OCI-LY7 (cell line): ENCODE data around the gene TMEM164. TPM values are rescaled to one million over a fixed set of nuclear protein-coding genes. Genes with fewer than 3 reads are reported as not detected.
A peak's percentile ranks its signal among the peaks of the same experiment; 100 is the strongest.

ENCODE experiments used
- Bru-seq: library from RNA; stranded (reverse); fragments of 400-500 nt; gene quantifications from one replicate; lab custom pipeline; 2021; lab: Mats Ljungman, UMichigan
- BruChase-seq, 2 experiments: library from RNA; stranded (reverse); fragments of 400-500 nt; gene quantifications; one replicate each; lab custom pipeline; 2021; lab: Mats Ljungman, UMichigan
- BruUV-seq: library from RNA; stranded (reverse); fragments of 400-500 nt; replicated peaks from 2 replicates; lab custom pipeline; 2021; lab: Mats Ljungman, UMichigan
- CTCF ChIA-PET: fragments of 300-600 bp; sonication (Branson Sonifier 250); formaldehyde crosslinking; loops from one replicate; lab custom pipeline; 2022; ENCODE audit warnings: antibody characterized with exemption; ENCODE audit not compliant: unreplicated experiment; lab: Charles Lee
- POLR2A ChIA-PET: fragments of 300-600 bp; sonication (Branson Sonifier 250); formaldehyde crosslinking; loops from one replicate; lab custom pipeline; 2022; ENCODE audit warnings: antibody characterized with exemption; lab: Charles Lee
- DNase-seq: peaks from one replicate; pipeline ENCODE4 v3.0.0-alpha.2; 2015; ENCODE audit warnings: low spot score
- H2AFZ ChIP-seq: fragments of 200-600 bp; sonication (generic), shearing (Covaris generic); 2 replicates; pipeline ENCODE4 v1.6.1; 2014; ENCODE audit warnings: mild to moderate bottlenecking, antibody characterized with exemption, low read length, moderate library complexity
- H3K27ac ChIP-seq: fragments of 200-600 bp; sonication (generic); 2 replicates; pipeline ENCODE4 v1.5.1; 2014; ENCODE audit warnings: mixed run types, low read depth, mild to moderate bottlenecking, moderate library complexity, low read length, inconsistent platforms; ENCODE audit not compliant: poor library complexity, severe bottlenecking
- H3K36me3 ChIP-seq: fragments of 200-600 bp; sonication (generic); 2 replicates; pipeline ENCODE4 v1.6.1; 2014; ENCODE audit warnings: mild to moderate bottlenecking, antibody characterized with exemption, low read length, moderate library complexity, mixed read lengths; ENCODE audit not compliant: insufficient read depth
- H3K4me1 ChIP-seq: fragments of 200-600 bp; sonication (generic); 2 replicates; pipeline ENCODE4 v1.5.1; 2014; ENCODE audit warnings: mild to moderate bottlenecking, low read length; ENCODE audit not compliant: insufficient read depth, poor library complexity, severe bottlenecking
- H3K4me2 ChIP-seq: fragments of 200-600 bp; sonication (generic); 2 replicates; pipeline ENCODE4 v1.6.1; 2014; ENCODE audit warnings: mild to moderate bottlenecking, low read length
- H3K4me3 ChIP-seq: fragments of 200-600 bp; sonication (generic); 2 replicates; pipeline ENCODE4 v1.5.1; 2014; ENCODE audit warnings: mild to moderate bottlenecking, low read depth, low read length; ENCODE audit not compliant: poor library complexity, severe bottlenecking
- H3K79me2 ChIP-seq: fragments of 200-600 bp; sonication (generic); 2 replicates; pipeline ENCODE4 v1.6.1; 2016; ENCODE audit warnings: low read depth, mild to moderate bottlenecking, low read length, moderate library complexity, mixed read lengths; ENCODE audit not compliant: insufficient read depth
- H3K9me2 ChIP-seq: fragments of 200-600 bp; sonication (generic); 2 replicates; pipeline ENCODE4 v1.6.1; 2016; ENCODE audit warnings: mild to moderate bottlenecking, low read length, mixed read lengths; ENCODE audit not compliant: insufficient read depth
- H3K9me3 ChIP-seq: fragments of 200-600 bp; sonication (generic); 2 replicates; pipeline ENCODE4 v1.6.1; 2014; ENCODE audit warnings: mild to moderate bottlenecking, mixed run types, low read length, mixed read lengths
- H4K20me1 ChIP-seq: fragments of 200-600 bp; sonication (generic); 2 replicates; pipeline ENCODE4 v1.6.1; 2014; ENCODE audit warnings: mild to moderate bottlenecking, antibody characterized with exemption, low read length, moderate library complexity, mixed read lengths; ENCODE audit not compliant: insufficient read depth
- CTCF ChIP-seq: fragments of 200-600 bp; sonication (generic); conservative IDR thresholded peaks from 2 replicates; pipeline ENCODE4 v1.5.1; 2014; ENCODE audit warnings: mild to moderate bottlenecking, antibody characterized with exemption, low read length, moderate library complexity, mixed read lengths
- EZH2phosphoT487 ChIP-seq: fragments of 200-600 bp; sonication (generic); IDR thresholded peaks from 2 replicates; pipeline ENCODE4 v1.6.1; 2018; ENCODE audit warnings: low read depth, borderline replicate concordance, mild to moderate bottlenecking, mixed run types, antibody characterized with exemption, low read length, moderate library complexity, mixed read lengths
- intact Hi-C: fragments of 100-400 bp; cut with micrococcal nuclease; formaldehyde crosslinking; loops from one replicate; pipeline ENCODE4 v1.10.0; 2022; ENCODE audit not compliant: unreplicated experiment
- long read RNA-seq: library from polyadenylated mRNA; stranded (forward); transcript quantifications from one replicate; pipeline ENCODE4 v2.0.0, GENCODE V29; 2022
- total RNA-seq, 2 experiments: library from RNA; depleted of rRNA in 1 of 2; stranded (reverse); fragments of >200 nt in 1 of 2; shearing (Covaris generic) in 1 of 2; gene quantifications; 2 replicates each; pipeline ENCODE4 v1.2.3, GENCODE V29; 2014 to 2022

TMEM164 gene
- 6.0 and 7.2 TPM in 2 replicates for total RNA-seq (2014; rRNA removed; shearing (Covaris generic))
- total RNA-seq (2022): 11.1 and 12.0 TPM in 2 replicates
- Bru-seq, nascent RNA: percentile 55 among the genes with signal in this experiment
- percentile 53 among the genes with signal in this experiment for BruChase-seq, experiment 1, labeled RNA remaining after a 6-hour chase
- BruChase-seq, experiment 2, labeled RNA remaining after a 2-hour chase: percentile 52 among the genes with signal in this experiment
- long read RNA-seq, partial matches to known transcripts: 0 of 5 reads
- long read RNA-seq, other reads (novel, unspliced or antisense): 5 of 5 reads

DNA sequence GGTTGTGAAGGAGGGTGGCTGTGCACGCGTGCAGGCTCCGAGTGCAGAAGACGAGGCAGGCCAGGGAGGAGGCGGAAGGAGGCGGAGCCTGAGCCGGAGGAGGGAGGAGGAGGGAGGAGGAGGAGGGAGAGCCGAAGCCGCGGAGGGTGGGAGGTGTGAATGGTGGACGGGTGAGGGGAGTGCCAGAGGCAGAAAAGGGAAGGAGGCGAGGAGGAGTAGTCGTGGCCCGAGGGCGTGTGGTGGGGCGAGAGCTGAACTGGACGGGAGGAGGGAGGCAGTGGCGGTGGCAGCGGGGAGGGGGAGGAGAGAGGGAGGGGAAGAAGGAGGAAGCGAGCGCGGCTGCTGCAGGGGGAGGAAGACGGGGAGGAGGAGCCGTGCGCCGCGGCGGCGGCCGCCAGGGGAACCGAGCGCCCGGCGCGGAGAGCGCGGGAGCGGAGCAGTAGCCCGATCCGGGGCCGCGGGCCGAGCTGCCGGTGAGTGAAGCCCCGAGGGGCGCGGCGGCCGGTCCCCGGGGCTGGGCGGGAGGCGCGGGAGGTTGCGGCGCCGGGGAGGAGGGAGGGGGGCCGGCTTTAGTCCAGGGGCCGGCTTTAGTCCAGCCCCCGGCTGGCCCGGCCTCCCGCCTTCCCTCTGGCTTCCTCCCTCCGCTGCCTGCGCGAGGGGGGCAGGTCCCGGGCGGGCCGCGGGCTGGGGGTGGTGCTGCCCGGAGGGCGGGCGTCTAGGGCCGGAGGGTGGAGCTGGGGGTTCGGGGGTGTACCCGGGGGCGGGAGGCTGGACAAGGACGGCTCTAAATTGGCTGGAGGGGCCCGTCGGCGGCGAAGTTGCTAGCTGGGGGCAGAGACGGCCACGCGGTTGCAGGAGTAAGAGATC, at the start of gene TMEM164:
TMEM164 (plus strand) TSS at position 815 of the 867 bp plus-strand sequence. CDS start 661 bp downstream, outside the sequence.
- Histone ChIP-seq H3K9me2 (no peaks in the 10 kb centered on the region), H4K20me1 (no peaks in the 10 kb centered on the region), H3K4me3 (peak within 1 kb of the TSS; percentile 73), H3K4me2 (peak within 1 kb of the TSS; percentile 73), H3K9me3 (no peaks in the 10 kb centered on the region), H3K27ac (peak within 1 kb of the TSS; percentile 41), H3K36me3 (no peaks in the 10 kb centered on the region), H3K4me1 (peaks cover 6% of the 10 kb centered on the region), H2AFZ (peak within 1 kb of the TSS; percentile 76), H3K79me2 (no peaks in the 10 kb centered on the region)
- CTCF ChIA-PET: interaction anchor here (0.6 to 0.7 kb wide), 3 partner anchors 59 to 281 kb away, joined by 3 to 8 read pairs (median 6); no protein-coding TSS in a partner anchor
- no TSS peak for BruUV-seq
- peak; percentile 72 for DNase-seq
- POLR2A ChIA-PET: interaction anchor here (0.8 kb wide), 1 partner anchor 131 kb away, joined by 3 read pairs; no protein-coding TSS in a partner anchor
- intact Hi-C loops: no loop called here
- TF ChIP-seq EZH2phosphoT487 (no peak), CTCF (no peak)

GRCh38 chrX:109954333-109954732, 48.6 kb upstream of the TMEM164 start:
- no peaks in the 10 kb centered on the region for H3K9me3 ChIP-seq
- H3K4me2 ChIP-seq: no peak overlapping the region
- POLR2A ChIA-PET: interaction anchor here (0.5 to 1.0 kb wide), 4 partner anchors 17 to 1709 kb away, joined by 3 to 5 read pairs (median 3); no protein-coding TSS in a partner anchor
- no peak for TF ChIP-seq EZH2phosphoT487
- TF ChIP-seq CTCF: no peak
- BruUV-seq: no TSS peak
- no peak for DNase-seq
- CTCF ChIA-PET: no interaction called here
- no peaks in the 10 kb centered on the region for H4K20me1 ChIP-seq
- no peak overlapping the region for H2AFZ ChIP-seq
- H3K79me2 ChIP-seq: no peaks in the 10 kb centered on the region
- intact Hi-C loops: no loop called here
- H3K4me3 ChIP-seq: no peak overlapping the region
- no peaks in the 10 kb centered on the region for H3K9me2 ChIP-seq
- no peaks in the 10 kb centered on the region for H3K36me3 ChIP-seq
- H3K27ac ChIP-seq: no peak overlapping the region
- no peaks in the 10 kb centered on the region for H3K4me1 ChIP-seq
